Loucy (cell line): ENCODE results near the gene MMP24.

Experiments used
- H2AFZ ChIP-seq: fragments of 200-600 bp; sonication (generic); 2 replicates; pipeline ENCODE4 v1.6.0; 2016; ENCODE audit warnings: antibody characterized with exemption, mild to moderate bottlenecking, low read length, moderate library complexity
- H3F3A ChIP-seq: fragments of 200-600 bp; 2 replicates; pipeline ENCODE4 v1.6.0; 2016; ENCODE audit warnings: antibody characterized with exemption, low read depth, mild to moderate bottlenecking
- H3K27me3 ChIP-seq: fragments of 200-600 bp; sonication (generic); 2 replicates; pipeline ENCODE4 v1.6.1; 2014; ENCODE audit warnings: low read length, mild to moderate bottlenecking; ENCODE audit not compliant: insufficient read depth, poor library complexity, severe bottlenecking
- H3K36me3 ChIP-seq: fragments of 200-600 bp; sonication (generic); 2 replicates; pipeline ENCODE4 v1.6.1; 2016; ENCODE audit warnings: low read length; ENCODE audit not compliant: insufficient read depth
- H3K4me1 ChIP-seq: fragments of 200-600 bp; sonication (generic); 2 replicates; pipeline ENCODE4 v1.5.1; 2014; ENCODE audit warnings: low read length, mild to moderate bottlenecking; ENCODE audit not compliant: insufficient read depth, poor library complexity, severe bottlenecking
- H3K4me2 ChIP-seq: fragments of 200-600 bp; sonication (generic); 2 replicates; pipeline ENCODE4 v1.6.0; 2014; ENCODE audit warnings: antibody characterized with exemption, low read length, low read depth, mild to moderate bottlenecking; ENCODE audit not compliant: poor library complexity, severe bottlenecking
- H3K4me3 ChIP-seq: fragments of 200-600 bp; sonication (generic); 2 replicates; pipeline ENCODE4 v1.5.1; 2014; ENCODE audit warnings: low read length, mild to moderate bottlenecking, mixed read lengths; ENCODE audit not compliant: poor library complexity, severe bottlenecking
- H3K79me2 ChIP-seq: fragments of 200-600 bp; sonication (generic); 2 replicates; pipeline ENCODE4 v1.6.1; 2014; ENCODE audit warnings: low read length; ENCODE audit not compliant: insufficient read depth
- H3K9ac ChIP-seq: fragments of 200-600 bp; sonication (generic); 2 replicates; pipeline ENCODE4 v1.6.0; 2014; ENCODE audit warnings: mild to moderate bottlenecking, low read depth, low read length, moderate library complexity; ENCODE audit not compliant: poor library complexity, severe bottlenecking
- H3K9me2 ChIP-seq: fragments of 200-600 bp; sonication (generic); replicated peaks from 2 replicates; pipeline ENCODE4 v1.6.1; 2016; ENCODE audit warnings: low read depth, low read length, mixed read lengths
- H3K9me3 ChIP-seq: fragments of 200-600 bp; sonication (generic); 2 replicates; pipeline ENCODE4 v1.6.1; 2014; ENCODE audit warnings: mild to moderate bottlenecking, antibody characterized with exemption, low read length, low read depth; ENCODE audit not compliant: insufficient read depth
- H4K20me1 ChIP-seq: fragments of 200-600 bp; sonication (generic); 2 replicates; pipeline ENCODE4 v1.6.0; 2014; ENCODE audit warnings: antibody characterized with exemption, low read length, mild to moderate bottlenecking; ENCODE audit not compliant: insufficient read depth, poor library complexity, severe bottlenecking
- CTCF ChIP-seq: fragments of 200-600 bp; sonication (generic); conservative IDR thresholded peaks from 2 replicates; pipeline ENCODE4 v1.5.1; 2014; ENCODE audit warnings: mild to moderate bottlenecking, antibody characterized with exemption, low read length
- EZH2phosphoT487 ChIP-seq: fragments of 200-600 bp; IDR thresholded peaks from 2 replicates; pipeline ENCODE4 v1.6.1; 2018; ENCODE audit warnings: antibody characterized with exemption, mild to moderate bottlenecking, moderate library complexity, borderline replicate concordance

The MMP24 gene

DNA sequence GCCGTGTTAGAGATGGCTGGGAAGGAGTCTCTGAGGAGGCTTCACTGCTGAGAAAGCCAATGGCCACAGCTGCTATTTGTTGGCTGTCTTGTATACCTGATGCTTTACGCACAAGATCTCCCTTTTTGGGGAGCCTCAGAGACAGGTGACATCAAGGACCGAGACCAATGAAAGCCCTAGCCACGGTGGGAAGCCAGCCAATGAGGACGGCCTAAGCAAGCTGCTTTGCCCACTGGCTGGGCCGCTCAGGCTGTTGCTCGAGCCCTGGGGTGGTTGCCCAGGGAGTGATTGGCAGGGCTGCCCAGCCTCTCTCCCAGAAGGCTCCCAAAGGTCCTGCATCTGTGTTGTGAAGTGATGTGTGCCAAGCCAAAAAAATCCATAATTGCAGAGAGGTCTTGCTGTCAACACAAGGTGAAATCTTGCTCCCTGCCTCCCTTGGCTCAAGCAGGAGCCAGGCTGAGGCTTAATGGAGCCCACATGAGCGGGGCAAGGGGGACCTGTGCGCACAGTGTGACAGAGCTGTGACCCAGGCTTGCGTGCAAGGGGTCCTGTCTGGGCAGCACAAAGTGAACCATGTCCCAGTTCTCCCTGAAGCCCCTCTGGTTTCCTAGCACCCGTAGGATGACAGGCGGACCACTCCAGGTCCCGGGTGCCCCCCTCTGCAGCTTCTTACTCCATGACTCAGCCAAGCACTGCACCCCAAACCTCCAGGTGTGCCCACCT, 47.1 kb downstream of the MMP24 start:
- H3K9me3 ChIP-seq = no peaks in the 10 kb centered on the region
- H3K9ac ChIP-seq = no peak overlapping the region
- H3K27me3 ChIP-seq = no peaks in the 10 kb centered on the region
- peaks cover 4% of the 10 kb centered on the region; the same call in 1 of the 2 replicates for H3F3A ChIP-seq
- H3K9me2 ChIP-seq = no peaks in the 10 kb centered on the region
- TF ChIP-seq CTCF (no peak), EZH2phosphoT487 (no peak)
- peaks cover 3% of the 10 kb centered on the region for H4K20me1 ChIP-seq
- no peak overlapping the region for H2AFZ ChIP-seq
- H3K4me3 ChIP-seq = no peak overlapping the region
- H3K36me3 ChIP-seq = peaks cover 9% of the 10 kb centered on the region; the same call in 1 of the 2 replicates
- H3K4me1 ChIP-seq = peaks cover 3% of the 10 kb centered on the region
- peaks cover 10% of the 10 kb centered on the region; the same call in 1 of the 2 replicates for H3K79me2 ChIP-seq
- no peak overlapping the region for H3K4me2 ChIP-seq

- H3K9ac ChIP-seq = no peak overlapping the region
- no peak overlapping the region for H3K4me2 ChIP-seq
- H3F3A ChIP-seq = peaks cover 4% of the 10 kb centered on the region; the same call in 1 of the 2 replicates
- H3K36me3 ChIP-seq = peaks cover 17% of the 10 kb centered on the region; the same call in 1 of the 2 replicates
- H2AFZ ChIP-seq = no peak overlapping the region
- H3K4me1 ChIP-seq = peaks cover 3% of the 10 kb centered on the region
- H3K4me3 ChIP-seq = no peak overlapping the region
- no peaks in the 10 kb centered on the region for H3K9me3 ChIP-seq
- peaks cover 3% of the 10 kb centered on the region for H4K20me1 ChIP-seq
- no peaks in the 10 kb centered on the region for H3K9me2 ChIP-seq
- H3K79me2 ChIP-seq = peaks cover 10% of the 10 kb centered on the region; the same call in 1 of the 2 replicates
- H3K27me3 ChIP-seq = no peaks in the 10 kb centered on the region
- TF ChIP-seq EZH2phosphoT487 (no peak), CTCF (no peak)
These were observed 47.9 kb downstream of the MMP24 start for GRCh38 chr20:35274172-35275092.

GRCh38 chr20:35275741-35276251, 49.3 kb downstream of the MMP24 start:
- Histone ChIP-seq H3K36me3 (peaks cover 30% of the 10 kb centered on the region; the same call in 1 of the 2 replicates), H2AFZ (no peak overlapping the region), H3K4me2 (no peak overlapping the region), H4K20me1 (peaks cover 3% of the 10 kb centered on the region), H3K9me2 (no peaks in the 10 kb centered on the region), H3K9ac (no peak overlapping the region), H3K4me3 (no peak overlapping the region), H3F3A (peaks cover 4% of the 10 kb centered on the region; the same call in 1 of the 2 replicates), H3K79me2 (peaks cover 22% of the 10 kb centered on the region; the same call in 1 of the 2 replicates), H3K27me3 (no peaks in the 10 kb centered on the region), H3K9me3 (no peaks in the 10 kb centered on the region), H3K4me1 (peaks cover 3% of the 10 kb centered on the region)
- TF ChIP-seq CTCF (no peak), EZH2phosphoT487 (no peak)
